ENCODE measurements around the gene POLD3. TPM values are rescaled to one million over a fixed set of nuclear protein-coding genes. Genes with fewer than 3 reads are reported as not detected.
"Not testable (repeated sequence)": the region's sequence is repeated elsewhere in the genome, so short reads cannot be mapped to it uniquely, and the experiment has no call there.

The POLD3 gene
- total RNA-seq, 2 experiments from 2014 or later, result 58.1 to 59.5 TPM

DNA sequence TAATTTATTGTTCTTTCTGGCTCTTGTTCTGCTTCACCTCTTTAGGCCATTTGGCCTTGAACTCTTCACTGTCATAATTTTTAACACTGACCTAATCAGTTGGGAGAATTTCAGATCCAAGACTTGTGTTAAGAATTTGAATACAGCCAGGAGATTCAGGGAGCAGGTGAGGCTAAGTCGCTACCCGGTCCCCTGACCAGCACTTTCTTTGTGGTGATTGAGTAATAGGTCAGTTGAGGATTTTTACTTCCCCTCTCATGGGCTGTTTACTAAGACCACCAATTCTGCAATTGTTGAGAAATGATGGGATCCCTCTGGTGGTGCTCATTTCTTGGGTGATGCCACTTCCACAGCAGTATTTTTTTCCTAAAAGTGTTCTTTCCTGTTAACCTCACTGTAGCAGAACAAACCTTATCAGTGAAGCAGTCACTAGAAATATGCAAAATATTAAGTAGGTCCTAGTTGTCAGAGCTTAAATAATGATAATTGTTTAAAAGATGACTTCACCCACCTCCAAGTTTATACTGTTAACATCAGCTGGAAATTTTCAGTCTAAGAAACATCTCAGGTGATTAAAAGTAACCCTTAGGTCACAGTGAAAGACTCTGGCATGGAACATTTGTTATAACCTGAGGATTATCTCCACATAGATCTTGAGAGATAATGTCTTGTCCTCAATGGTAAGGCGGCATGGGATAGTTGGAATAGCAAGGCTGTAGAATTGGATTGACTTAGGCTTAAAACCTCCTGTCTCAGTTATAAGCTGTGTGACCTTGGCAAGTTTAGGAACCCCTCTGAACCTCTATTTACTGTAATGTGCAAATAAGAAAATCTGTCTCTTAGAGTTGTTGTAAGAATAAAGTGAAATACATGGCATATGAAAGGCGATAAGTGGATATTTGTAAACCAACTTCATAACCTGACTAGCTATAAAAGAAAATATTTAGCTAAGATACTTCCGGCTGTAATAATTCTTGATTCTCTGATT lies 41.3 kb downstream of the POLD3 start:
- ChIA-PET POLR2A (no interaction called here), CTCF (no interaction called here)

DNA sequence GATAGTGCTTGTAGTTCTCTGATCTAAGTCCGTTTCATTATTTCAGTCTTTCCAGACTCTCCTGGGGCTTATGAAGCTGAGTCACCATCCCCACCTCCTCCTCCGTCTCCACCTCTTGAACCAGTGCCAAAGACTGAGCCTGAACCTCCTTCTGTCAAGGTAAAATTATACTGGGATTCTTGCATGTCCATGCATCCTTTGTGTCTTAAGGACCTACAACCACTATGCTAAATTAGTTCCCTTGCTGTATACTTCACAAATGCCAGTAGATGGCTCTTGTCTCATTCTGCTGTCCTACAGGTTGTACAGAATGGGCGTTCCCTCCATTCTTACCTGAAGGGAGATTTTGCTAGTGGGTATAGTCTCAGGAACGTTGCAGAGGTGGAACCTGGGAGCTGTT lies 42.2 kb downstream of the POLD3 start:
- POLR2A ChIA-PET, result no interaction called here
- CTCF ChIA-PET, result no interaction called here

DNA sequence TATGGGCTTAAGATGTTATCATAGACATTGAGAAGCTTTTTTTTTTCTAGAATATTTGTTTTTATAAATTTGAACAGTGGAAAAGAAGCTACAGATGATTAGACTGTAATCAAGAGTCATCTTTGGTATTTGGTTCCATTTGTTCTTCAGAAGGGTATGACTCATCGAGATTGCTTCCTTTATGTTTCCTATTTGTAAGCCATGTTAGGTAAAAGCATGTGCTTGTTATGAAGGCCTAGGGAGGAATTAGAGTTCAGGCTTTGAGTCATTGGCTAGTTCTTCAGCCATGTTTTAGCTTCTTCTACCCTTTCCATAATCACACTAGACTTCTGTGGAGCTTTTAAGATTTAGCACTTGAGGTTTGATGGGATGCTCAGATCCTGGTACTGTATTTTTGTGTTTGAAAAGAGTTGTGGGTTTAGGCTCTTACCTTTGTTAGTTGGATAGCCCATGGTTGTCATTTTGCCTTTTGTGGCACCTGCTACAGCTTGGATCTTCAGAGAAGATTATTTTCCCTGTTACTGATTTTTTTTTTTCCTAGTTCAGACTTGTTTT lies 44.3 kb downstream of the POLD3 start:
- POLR2A ChIA-PET, result no interaction called here
- CTCF ChIA-PET, result no interaction called here

DNA sequence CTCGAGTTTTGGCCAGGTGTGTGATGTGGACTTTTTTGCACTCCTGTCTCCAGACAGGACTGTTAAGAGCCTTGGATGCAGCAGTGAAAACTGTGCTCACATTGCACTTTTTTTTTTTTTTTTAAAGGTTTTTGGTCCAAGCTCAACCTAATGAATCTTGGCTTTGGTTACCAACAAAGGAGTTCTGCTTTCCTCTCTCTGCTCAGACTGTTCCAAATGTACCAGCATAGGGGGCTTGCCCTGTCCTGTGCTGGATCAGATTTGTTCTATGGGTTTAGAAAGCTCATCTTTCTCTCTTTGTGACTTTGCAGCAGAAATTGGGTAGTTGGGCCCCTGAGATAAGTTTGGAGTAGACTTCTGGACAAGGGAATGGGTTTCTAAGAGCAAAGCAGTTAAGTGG lies 45.3 kb downstream of the POLD3 start:
- POLR2A ChIA-PET, result interaction anchor here (0.6 kb wide), 2 partner anchors 9 to 130 kb away, joined by 3 to 7 read pairs; no protein-coding TSS in a partner anchor

DNA sequence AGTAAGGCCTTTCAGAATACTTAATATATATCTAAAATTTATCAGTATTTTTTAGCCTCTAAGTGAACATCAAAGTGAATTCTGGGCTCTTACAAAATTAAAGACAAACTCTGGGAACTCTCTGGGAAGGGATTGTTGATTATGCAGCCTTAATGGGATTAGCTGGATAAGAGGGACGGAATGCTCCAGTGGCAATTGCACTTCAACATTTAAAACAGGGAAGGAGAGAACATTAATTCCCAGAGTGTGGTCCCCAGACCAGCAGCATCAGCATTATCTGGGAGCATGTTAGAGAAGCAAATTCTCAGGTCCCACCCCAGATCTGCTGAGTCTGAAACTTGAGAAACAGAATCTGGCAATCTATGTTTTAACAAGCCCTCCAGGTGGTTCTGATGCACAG lies 46.5 kb downstream of the POLD3 start:
- CTCF ChIA-PET, result interaction anchor here (1.3 kb wide), 1 partner anchor 19 kb away, joined by 3 read pairs; no protein-coding TSS in a partner anchor

More for the DNA sequence above, 45.3 kb downstream of the POLD3 start:
- CTCF ChIA-PET, result no interaction called here

GRCh38 chr11:74639533-74639932 lies 47.2 kb downstream of the POLD3 start:
- ChIA-PET POLR2A (interaction anchor here (0.6 kb wide), 1 partner anchor 40 kb away, joined by 3 read pairs; no protein-coding TSS in a partner anchor), CTCF (interaction anchor here (1.3 kb wide), 1 partner anchor 20 kb away, joined by 3 read pairs; no protein-coding TSS in a partner anchor)

More for the DNA sequence above, 46.5 kb downstream of the POLD3 start:
- POLR2A ChIA-PET, result no interaction called here

DNA sequence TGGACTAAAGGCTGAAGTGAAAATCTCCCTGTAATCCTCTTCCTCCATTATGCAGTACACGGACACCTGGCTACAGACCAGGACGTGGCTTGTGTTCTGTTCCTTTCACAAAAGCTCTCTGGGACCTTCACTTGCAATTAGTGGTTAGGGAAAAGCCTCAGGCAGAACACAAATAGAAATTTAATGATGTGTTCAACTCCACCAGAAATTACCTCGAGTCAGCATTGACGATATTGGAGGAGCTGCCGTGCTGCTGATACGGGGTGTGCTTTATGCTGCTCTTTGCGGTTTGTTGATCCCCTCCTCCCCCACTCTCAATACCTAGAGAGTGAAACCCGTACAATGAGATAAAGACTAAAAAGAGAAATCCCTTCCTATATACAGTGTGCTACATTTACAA lies 48.9 kb downstream of the POLD3 start:
- ChIA-PET CTCF (no interaction called here), POLR2A (no interaction called here)

GRCh38 chr11:74641905-74642304 lies 49.5 kb downstream of the POLD3 start:
- ChIA-PET CTCF (no interaction called here), POLR2A (no interaction called here)

DNA sequence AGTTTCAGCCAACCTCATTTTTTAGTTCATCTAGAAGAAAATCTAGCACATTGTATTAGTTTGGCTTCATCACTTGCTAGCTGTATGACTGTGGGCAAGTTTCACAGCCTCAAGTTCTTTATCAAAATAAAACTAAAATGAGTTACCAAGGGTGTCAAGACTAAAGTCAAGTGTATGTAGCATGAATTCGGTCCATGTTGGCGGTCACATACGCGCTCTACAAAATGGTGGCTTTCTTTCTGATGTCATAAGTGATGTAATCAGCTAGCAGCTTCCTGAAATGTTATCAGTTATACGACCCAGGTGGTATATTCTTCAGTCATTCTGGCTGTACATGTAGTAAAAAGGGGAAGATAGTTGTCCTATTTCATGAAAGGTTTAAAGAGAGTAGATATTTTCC lies 50.5 kb downstream of the POLD3 start:
- POLR2A ChIA-PET, result no interaction called here

DNA sequence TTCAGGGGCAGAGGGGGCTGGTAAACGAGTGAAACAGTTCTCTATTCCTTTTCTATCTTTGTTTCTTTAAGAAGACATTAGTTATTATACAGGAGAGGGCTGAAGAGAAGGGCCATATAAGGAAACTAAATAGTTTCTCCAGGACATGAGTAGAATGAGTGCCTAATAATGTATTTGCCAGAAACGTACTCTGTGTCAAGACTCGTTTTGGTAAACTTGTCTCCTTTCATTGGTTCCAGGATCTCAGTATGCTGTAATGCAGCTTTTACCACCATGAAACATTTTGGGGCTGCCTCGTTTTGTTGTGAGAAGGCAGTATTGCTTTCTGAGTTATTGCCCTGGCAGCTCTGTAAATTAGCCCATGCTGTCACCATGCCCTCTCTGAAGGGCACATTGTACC lies 51.7 kb downstream of the POLD3 start:
- ChIA-PET CTCF (no interaction called here), POLR2A (no interaction called here)

More for the DNA sequence above, 50.5 kb downstream of the POLD3 start:
- CTCF ChIA-PET, result interaction anchor here (0.6 kb wide), 1 partner anchor 187 kb away, joined by 3 read pairs; no protein-coding TSS in a partner anchor

DNA sequence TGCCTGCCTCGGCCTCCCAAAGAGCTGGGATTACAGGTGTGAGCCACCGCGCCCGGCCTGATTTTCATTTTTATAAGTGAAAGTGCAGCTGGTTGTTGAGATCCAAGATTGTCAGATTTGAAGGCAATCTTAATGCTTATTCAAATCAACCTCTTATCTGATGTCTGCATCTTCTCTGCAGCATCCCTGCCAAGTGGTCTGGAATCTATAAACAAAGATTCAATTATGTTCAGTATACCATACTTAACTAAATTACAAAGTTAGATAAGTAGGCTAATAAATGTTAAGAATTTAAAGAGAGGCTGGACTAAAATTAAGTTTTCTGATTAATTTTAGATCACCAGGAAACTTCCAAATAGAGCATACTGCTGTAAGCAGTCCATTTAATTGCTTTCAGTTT lies 53.8 kb downstream of the POLD3 start:
- POLR2A ChIA-PET, result no interaction called here
- CTCF ChIA-PET, result no interaction called here

GRCh38 chr11:74646954-74647353 lies 54.6 kb downstream of the POLD3 start:
- ChIA-PET CTCF (no interaction called here), POLR2A (no interaction called here)

DNA sequence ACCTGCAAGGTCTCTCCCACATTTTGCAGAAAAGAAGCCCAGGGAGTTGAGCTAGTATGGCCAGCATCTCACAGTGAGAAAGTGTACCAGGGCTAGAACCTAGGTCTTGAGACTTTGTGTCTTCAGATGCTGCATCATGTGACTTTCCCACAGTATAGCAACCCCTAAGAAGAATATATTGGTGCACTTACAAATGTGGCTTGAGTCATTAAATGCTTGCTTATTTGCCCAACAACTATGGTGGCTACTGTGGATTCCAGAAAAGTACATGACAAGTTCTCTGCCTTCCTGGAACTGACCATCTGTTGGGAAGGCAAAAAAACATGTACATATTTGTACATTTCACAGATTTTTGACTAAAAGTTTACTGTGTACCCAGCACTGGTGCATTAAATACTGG lies 55.0 kb downstream of the POLD3 start:
- ChIA-PET CTCF (no interaction called here), POLR2A (no interaction called here)

DNA sequence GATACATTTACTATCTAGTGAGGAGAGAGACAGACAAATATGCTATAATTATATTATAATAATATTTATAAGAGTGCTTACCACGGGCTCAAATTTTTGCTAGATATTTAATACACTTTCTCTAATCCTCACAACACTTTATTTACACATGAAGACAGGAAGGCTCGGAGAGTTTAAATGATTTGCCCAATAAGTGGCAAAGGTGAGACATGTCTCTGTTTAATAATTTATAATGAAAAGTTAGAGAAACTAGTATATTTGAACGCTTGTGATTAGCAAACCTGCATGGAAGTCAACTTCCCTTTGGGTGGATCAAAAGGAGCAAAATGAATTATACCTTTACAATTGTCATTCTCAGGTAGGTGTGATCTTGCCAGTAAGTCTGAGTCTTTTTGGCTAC lies 55.4 kb downstream of the POLD3 start:
- POLR2A ChIA-PET, result no interaction called here
- CTCF ChIA-PET, result no interaction called here

DNA sequence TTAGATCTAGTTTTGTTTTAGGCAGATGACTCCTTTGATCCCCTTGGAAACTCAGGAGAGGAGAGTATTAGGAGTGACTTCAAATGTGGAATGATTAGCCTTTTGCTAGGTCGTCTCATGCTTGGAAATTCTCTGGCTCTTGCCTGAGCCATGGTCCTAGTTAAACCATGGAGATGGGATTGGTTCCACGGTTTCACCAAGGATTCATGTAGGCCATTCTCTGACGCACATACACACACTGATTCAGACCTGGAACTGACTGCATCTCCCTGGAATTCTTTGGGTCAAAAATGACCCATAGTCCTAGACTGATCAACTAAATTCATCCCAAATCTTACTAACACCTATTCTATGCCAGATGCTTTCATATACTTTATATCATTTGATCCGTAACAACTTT lies 56.5 kb downstream of the POLD3 start:
- ChIA-PET CTCF (no interaction called here), POLR2A (no interaction called here)

- POLR2A ChIA-PET, result no interaction called here
- CTCF ChIA-PET, result interaction anchor here (0.5 kb wide), 1 partner anchor 158 kb away, joined by 3 read pairs; no protein-coding TSS in a partner anchor
These were observed 58.1 kb downstream of the POLD3 start for GRCh38 chr11:74650498-74650897.

GRCh38 chr11:74654976-74655375 lies 62.6 kb downstream of the POLD3 start:
- ChIA-PET POLR2A (no interaction called here), CTCF (no interaction called here)

DNA sequence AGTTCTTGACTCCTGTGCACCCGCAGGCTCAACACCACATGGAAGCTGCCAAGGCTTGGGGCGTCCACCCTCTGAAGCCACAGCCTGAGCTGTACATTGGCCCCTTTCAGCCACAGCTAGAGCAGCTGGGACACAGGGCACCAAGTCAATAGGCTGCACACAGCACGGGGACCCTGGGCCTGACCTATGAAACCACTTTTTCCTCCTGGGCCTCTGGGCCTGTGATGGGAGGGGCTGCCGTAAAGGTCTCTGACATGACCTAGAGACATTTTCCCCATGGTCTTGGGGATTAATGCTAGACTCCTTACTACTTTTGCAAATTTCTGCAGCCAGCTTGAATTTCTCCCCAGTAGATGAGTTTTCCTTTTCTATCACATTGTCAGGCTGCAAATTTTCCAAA lies 66.7 kb downstream of the POLD3 start:
- POLR2A ChIA-PET, CTCF ChIA-PET: not testable (repeated sequence)

DNA sequence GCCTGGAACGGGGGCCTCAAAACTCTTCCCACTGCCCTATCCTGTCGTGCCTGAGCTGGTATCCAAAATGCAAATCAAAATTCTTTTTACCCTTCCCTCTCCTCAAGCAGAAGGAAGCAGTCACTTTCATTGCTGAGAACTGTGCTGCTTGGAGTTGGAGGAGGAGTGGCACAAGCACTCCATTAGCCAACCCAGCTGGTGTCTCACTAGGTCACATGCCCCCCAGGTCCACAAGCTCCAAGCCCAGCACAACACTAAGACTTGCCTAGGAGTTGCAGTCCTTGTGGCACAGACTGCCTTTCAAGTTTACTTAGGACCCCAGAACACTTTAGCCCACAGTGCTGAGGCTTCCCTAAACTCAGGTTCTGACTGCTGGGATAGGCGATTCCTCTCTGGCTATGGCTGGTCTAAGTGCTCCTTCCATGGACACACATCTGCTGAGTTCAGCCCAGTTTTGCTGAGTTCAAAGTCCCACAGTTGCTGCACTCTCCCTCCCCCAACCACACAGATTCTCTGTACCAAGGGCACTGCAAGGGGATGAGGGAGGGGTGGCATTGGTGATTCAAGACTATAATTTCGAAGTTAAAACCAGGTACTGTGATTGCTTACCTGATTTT lies 70.2 kb downstream of the POLD3 start:
- POLR2A ChIA-PET, result no interaction called here
- CTCF ChIA-PET, result no interaction called here

DNA sequence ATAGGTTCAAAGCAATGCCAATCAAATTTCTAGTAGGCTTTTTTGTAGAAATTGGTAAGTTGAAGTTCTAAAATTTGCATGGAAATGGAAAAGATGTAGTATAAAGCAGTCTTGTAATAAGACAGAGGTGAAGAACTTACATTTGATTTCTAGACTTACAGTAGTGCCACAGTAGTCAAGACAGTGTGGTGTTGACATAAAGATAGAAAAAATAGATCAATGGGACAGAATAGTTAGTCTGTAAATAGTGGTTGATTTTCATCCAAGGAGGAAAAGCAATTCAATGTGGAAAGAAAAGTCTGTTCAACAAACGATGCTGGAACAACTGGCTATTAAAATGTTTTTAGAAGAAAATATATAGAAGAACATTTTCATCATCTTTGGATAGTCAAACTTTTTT lies 70.9 kb downstream of the POLD3 start:
- ChIA-PET CTCF (no interaction called here), POLR2A (no interaction called here)

Measured in activated CD8-positive, alpha-beta memory T cell treated with anti-CD3 and anti-CD28 coated beads for 36 hours (primary cell).